HG02642 (cell line): ENCODE data around the gene CNR1.
"Not testable (repeated sequence)": the region's sequence is repeated elsewhere in the genome, so short reads cannot be mapped to it uniquely, and the experiment has no call there.

Experiments
- ATAC-seq: cut with Tn5 transposase; IDR thresholded peaks from one replicate; pipeline ENCODE4 v1.9.1; 2021; ENCODE audit warnings: mild to moderate bottlenecking; ENCODE audit not compliant: unreplicated experiment, poor library complexity

The CNR1 gene

GRCh38 chr6:88165844-88166492, at the start of gene CNR1:
Gene CNR1 (minus strand): TSS chr6:88166347. CDS start chr6:88145274, 21,073 bp downstream.
- ATAC-seq = peak; percentile 53

- no peak for ATAC-seq
Observed at GRCh38 chr6:88211446-88211845, 45.3 kb upstream of the CNR1 start.

DNA sequence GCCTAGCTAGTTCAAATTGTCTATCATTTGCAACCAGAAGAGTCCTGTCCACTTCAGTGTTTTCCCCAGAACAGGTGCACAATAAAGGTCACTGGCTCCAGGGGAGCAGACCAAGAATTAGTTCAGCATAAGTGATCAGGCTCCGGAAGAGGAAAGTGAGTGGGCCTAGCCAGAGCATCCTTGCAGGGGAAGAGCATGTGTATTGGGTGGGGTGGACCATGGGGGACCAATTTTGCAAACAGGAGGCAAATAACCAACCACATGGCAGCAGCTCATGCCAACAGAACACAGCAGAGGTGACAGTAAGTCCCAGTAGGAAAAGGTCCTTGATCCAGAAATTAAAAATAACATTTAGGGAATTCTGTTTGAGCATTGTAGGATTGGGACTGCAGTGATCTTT, 43.2 kb upstream of the CNR1 start:
- ATAC-seq = no peak

DNA sequence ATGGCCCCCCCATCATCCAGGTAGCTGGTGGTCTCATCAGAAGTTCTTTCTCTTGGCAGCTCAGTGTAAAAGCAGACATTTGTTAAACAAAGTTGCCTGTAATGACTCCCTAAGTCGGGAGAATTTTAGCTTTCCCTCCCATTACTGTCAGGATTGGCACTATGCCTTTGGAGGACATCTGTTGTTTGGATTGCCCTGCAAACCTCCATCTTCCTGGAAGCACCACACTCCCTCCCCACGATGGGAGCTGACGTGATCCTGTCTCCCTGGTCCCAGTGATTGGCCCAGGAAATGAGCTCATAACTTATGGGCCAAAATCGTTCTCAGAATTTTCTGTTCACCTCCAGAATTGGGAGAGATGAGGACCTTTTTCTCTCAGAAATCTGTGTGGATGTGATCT, 42.6 kb upstream of the CNR1 start:
- ATAC-seq = no peak

DNA sequence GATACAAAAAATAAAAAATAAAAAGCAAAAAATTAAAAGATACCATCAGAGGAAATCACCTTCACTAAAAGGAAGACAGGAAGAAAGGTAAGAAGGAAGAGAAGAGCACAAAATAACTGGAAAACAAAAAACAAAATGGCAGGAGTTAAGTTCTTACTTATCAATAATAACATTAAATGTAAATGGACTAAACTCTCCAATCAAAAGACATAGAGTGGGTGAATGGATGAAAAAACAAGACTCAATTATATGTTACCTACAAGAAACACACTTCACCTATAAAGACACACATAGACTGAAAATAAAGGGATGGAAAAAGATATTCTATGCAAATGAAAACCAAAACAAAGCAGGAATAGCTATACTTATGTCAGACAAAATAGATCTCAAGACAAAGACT, 35.6 kb upstream of the CNR1 start:
- not testable (repeated sequence) for ATAC-seq

GRCh38 chr6:88184921-88185320, 18.8 kb upstream of the CNR1 start:
- ATAC-seq = no peak

- no peak for ATAC-seq
Observed at GRCh38 chr6:88183471-88183870, 17.3 kb upstream of the CNR1 start.

DNA sequence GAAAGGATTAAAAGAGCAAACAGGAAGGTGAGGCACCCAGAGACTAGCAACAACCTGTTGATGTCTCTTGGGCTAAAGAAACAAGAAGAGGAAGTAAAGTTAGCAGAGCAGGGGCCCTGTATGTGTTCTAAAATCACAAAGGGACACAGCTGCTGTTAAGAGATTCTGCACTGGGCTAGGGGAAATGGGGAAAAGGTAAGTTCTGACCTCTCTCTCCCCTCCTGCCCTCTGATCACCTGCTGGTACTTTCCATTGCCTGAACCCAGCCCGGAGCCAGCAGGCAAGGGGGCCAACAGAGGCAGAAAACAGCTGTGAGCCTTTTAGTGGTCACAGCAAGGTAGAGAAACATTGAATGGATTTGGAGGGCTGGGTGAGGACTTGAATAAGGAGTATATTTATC, 13.5 kb upstream of the CNR1 start:
- peak; percentile 77 for ATAC-seq

GRCh38 chr6:88177961-88178464, 11.9 kb upstream of the CNR1 start:
- peak; percentile 58 for ATAC-seq

DNA sequence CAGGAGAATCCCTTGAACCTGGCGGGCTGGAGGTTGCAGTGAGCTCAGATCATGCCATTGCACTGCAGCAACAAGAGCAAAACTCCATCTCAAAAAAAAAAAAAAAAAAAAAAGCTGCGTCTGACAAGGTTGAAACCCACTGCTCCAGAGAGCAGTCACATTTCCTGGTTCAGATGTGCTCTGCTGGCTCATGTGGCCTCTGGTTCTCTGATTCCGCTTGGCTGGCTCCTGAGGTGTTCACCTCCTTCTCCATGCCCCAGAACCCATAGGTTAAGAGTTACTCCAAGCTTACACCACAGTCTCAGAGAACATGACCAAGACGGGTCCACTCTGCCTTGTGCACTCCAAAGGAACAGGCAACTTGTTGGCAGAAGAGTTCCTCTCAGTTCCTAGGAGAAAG, 8.8 kb upstream of the CNR1 start:
- no peak for ATAC-seq

- ATAC-seq = no peak
Observed at GRCh38 chr6:88171312-88171711, 5.2 kb upstream of the CNR1 start.

GRCh38 chr6:88168362-88168761, 2.2 kb upstream of the CNR1 start:
- no peak for ATAC-seq

DNA sequence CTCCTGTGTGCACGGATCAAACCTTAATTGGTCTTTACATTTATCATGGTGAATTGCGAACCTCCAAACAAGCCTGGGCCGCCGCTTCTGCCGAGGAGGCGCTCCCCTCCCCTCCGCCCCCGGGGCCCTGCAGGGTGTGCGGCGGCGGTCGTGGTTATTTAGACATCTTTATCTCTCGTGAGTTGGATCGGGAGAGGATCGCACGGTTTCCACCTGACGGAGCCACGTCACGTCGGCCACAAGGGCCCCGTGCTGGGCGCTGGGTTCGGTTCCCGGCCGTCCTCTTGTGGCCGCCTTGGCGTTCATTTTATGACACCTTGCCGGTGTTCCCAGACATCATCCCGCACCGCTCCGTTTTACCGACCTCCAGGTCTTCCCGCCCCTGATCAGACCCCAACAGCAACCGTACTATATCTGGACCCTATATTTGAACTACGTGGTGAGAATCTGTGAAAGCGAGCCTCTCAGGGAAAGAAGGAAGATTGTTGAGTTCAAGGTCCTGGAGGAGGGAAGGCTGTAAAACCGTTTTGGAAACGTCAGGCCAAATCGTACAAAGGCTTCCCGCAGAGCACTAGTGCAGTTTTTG, 1.3 kb upstream of the CNR1 start:
- ATAC-seq = peak; percentile 14

DNA sequence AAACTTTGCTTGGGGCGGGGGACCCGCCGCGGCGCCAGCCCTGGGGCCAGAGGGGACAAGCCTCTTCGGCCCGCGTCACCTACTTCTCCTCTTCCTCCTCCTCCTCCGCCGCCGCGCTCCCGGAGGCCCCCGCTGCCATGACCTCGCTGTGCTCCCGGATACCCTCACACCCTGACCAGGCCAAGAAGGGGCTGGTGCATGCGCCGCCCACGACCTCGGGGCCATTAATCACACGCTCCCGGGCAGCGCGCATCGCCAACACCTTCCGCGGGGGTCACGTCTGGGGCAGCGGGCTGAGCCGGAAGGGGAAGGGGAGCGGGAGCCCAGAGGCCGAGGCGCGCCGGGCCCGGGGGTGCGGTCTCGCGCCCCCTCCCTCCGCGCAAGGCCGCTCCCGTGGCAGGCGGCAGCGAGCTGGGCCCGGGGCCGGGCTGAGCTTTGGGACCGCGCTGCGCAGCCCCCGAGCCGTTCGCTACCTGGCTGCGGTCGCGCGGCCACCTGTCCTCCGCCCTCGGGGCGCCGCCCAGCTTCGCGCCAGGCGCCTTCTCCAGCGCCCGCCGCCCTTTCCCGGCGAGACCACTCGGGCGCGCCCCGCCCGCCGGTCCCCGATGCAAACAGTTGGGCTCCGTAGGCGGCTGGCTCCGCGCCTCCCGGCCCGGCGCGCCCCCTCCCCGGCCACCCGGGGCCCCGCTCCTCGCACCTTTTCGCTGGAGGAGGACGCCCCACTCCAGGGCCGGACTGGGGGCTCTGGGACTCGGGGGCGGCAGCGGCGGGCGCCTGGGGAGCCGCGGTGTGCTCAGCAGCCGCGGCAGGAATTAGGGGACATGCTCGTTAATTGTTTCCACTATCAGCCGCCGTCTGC, 575 bp upstream of the CNR1 start:
- ATAC-seq = peak; percentile 52

- ATAC-seq = no peak
Observed at GRCh38 chr6:88165087-88165843, 882 bp downstream of the CNR1 start.

DNA sequence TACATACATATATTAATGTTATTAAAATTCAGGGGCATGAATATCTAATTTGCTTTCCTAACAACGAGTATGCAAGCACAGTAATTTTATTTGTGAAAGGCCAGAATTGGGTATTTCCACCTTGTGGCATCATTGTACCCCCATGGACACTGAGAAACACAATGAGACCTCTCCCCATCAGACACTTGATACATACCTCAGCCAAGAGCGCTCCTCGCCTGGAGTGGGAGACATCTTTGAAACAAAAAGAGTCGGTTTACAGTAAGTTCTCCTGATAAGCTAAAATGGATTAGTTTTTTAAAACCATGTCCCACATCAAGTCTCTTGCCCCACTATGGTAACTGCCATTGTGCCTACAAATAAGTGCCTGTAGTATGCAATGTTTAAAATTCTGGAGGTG, 2.1 kb downstream of the CNR1 start:
- ATAC-seq = no peak

DNA sequence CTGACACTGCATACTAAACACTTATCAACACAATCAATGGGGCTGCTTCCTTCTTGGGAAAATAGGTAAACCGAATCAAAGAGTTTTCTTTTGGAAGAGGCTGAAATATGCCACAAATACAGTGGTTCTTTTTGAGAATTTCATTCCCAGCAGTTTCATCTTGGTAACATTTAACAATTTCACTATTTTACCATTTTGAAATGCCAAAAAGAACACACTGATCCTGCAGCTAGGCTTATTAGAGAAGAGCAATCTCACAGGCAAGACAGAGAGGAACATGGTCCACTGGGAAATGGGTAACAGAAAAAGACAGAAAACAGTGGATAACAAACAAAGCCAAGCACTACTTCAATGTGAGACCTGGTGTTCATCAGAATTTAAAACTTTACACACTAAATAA, 2.5 kb downstream of the CNR1 start:
- no peak for ATAC-seq

DNA sequence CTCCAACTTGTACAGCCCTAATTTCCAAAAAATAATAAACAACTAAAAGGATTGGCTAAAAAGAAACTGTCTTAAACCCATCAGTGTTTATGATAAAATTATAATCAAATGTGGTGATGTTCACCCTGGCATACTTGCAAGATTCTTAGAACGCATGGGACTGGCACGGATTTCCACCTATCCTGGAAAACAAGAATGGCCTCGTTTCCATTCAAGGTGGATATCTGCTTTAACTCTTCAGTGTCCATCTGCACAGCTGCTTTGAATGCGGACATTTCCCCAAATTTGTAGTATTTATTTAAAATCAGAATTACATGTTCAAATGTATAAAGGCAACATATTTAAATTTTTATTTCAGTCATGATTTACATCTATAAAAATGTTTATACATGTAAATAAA, 4.2 kb downstream of the CNR1 start:
- ATAC-seq = no peak

DNA sequence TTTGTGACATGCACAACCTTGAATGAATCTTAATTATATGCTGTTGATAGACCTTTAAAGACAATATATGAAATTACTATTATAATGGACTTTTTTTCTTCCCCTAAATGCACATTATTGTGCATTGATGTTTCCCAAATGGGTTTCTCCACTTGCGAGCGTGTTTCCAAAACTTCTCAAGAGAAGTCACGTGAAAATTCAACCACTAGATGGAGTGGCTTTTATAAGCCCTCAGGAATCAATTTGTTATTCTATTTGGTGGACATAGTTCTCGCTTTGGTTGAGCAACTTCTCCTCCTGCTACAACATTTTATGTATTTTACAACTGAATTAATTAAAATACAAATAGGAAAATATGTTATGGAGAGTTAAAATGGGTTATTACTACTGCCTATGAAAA, 9.0 kb downstream of the CNR1 start:
- ATAC-seq = no peak

DNA sequence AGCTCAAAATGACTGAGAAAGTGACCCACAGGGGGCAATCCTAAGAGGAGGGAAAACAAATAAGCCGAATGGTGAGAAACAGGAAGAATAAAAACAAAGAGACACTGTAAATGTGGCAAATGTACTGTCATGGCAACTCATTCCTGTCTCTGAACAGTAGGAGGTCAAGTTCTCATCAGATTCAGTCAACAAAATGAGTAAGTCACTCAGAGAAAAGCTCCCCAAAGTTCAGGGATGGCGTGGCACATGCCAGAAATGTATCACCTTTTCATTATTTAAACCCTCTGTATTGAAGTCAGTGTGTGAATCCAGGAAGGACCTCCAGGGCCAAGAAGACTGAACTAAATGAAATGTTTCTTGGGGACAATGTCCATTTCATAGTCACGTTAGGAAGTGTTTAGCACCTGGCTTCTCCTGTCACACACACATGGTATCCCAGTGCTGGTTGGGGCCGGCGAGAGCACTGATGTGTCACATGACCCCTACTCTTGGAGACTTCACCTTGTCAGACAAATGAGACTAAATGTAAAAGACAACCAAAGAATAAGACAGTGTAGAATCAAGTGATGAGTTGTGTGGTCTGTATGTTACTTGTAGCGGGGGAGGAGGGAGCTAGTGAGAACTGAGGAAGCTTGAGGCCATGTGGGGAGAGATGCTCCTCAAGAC, 20.7 kb downstream of the CNR1 start:
- ATAC-seq = no peak
